ENCODE data around the gene NOC2L. TPM values are rescaled to one million over a fixed set of nuclear protein-coding genes. Genes with fewer than 3 reads are reported as not detected.

Gene NOC2L
- total RNA-seq, 4 donors from 2014 or later, result 35.3 to 54.1 (median 47.5) TPM

- Histone ChIP-seq H3K27me3 (peaks cover 5 to 30% (median 20%) of the 10 kb centered on the region in 4 donors), H3K27ac (replicated peaks in 1 of 4) (no peak overlapping the region), H3K4me1 (peaks cover 21 to 38% (median 33%) of the 10 kb centered on the region in 4 donors), H3K9me3 (no peaks in the 10 kb centered on the region), H3K36me3 (peaks cover 31 to 67% (median 65%) of the 10 kb centered on the region in 4 donors), H3K4me3 (no peak overlapping the region)
- intact Hi-C loops (cut with DNase I), result no loop called here
- DNase-seq (ENCODE audit: extremely low spot score), result no peak
- WGBS, result 95% methylated on average over 22 of the region's 29 CpGs
- TF ChIP-seq POLR2A (IDR thresholded peaks at IDR 0.05; ENCODE audit: low read depth) (no peak), POLR2AphosphoS5 (IDR thresholded peaks at IDR 0.05) (no peak), EP300 (IDR thresholded peaks at IDR 0.05) (no peak), CTCF (IDR thresholded peaks at IDR 0.05) (no peak)
Measured at GRCh38 chr1:945688-946556, 13.1 kb downstream of the NOC2L start.

- no peak for DNase-seq (ENCODE audit: extremely low spot score)
- 55% methylated on average over 19 of the region's 28 CpGs for WGBS
Measured at GRCh38 chr1:944341-945325, 14.4 kb downstream of the NOC2L start.

GRCh38 chr1:943545-944340 lies 15.3 kb downstream of the NOC2L start:
- H3K9me3 ChIP-seq, result no peaks in the 10 kb centered on the region
- WGBS, result 80% methylated on average over 18 of the region's 27 CpGs
- H3K27me3 ChIP-seq, result peaks cover 10 to 52% (median 29%) of the 10 kb centered on the region in 4 donors
- TF ChIP-seq POLR2AphosphoS5 (IDR thresholded peaks at IDR 0.05), result no peak
- TF ChIP-seq POLR2A (IDR thresholded peaks at IDR 0.05; ENCODE audit: low read depth), result no peak
- no peak for TF ChIP-seq CTCF (IDR thresholded peaks at IDR 0.05)
- TF ChIP-seq EP300 (IDR thresholded peaks at IDR 0.05), result no peak
- H3K36me3 ChIP-seq, result peaks cover 26 to 45% (median 43%) of the 10 kb centered on the region in 4 donors
- no peak for DNase-seq (ENCODE audit: extremely low spot score)
- H3K4me3 ChIP-seq, result peak overlapping the region in 1 of 4 donors; percentile 14
- H3K27ac ChIP-seq (replicated peaks in 1 of 4), result peak overlapping the region; percentile 52 to 78 (median 68)
- peaks cover 34 to 57% (median 52%) of the 10 kb centered on the region in 4 donors for H3K4me1 ChIP-seq
- intact Hi-C loops (cut with DNase I), result no loop called here

More at GRCh38 chr1:944341-945325, 14.4 kb downstream of the NOC2L start:
- H3K4me1 ChIP-seq, result peaks cover 31 to 50% (median 46%) of the 10 kb centered on the region in 4 donors
- peak overlapping the region; percentile 7 to 78 (median 63) for H3K27ac ChIP-seq (replicated peaks in 1 of 4)
- H3K27me3 ChIP-seq, result peaks cover 10 to 43% (median 25%) of the 10 kb centered on the region in 4 donors
- peaks cover 28 to 54% (median 52%) of the 10 kb centered on the region in 4 donors for H3K36me3 ChIP-seq
- TF ChIP-seq CTCF (IDR thresholded peaks at IDR 0.05), result no peak
- no peak for TF ChIP-seq POLR2A (IDR thresholded peaks at IDR 0.05; ENCODE audit: low read depth)
- no peak for TF ChIP-seq POLR2AphosphoS5 (IDR thresholded peaks at IDR 0.05)
- no peak for TF ChIP-seq EP300 (IDR thresholded peaks at IDR 0.05)
- H3K9me3 ChIP-seq, result no peaks in the 10 kb centered on the region
- peak overlapping the region in 1 of 4 donors; percentile 14 for H3K4me3 ChIP-seq
- intact Hi-C loops (cut with DNase I), result no loop called here

All from esophagus muscularis mucosa (tissue), 4 donors.